Body of pancreas (tissue), 4 donors: Measurements from ENCODE around the gene UBE2Q2. TPM values are rescaled to one million over a fixed set of nuclear protein-coding genes. Genes with fewer than 3 reads are reported as not detected.
A peak's percentile ranks its signal among the peaks of the same experiment; 100 is the strongest.

ENCODE experiments used
- ATAC-seq: fragments of 150-250 bp; one replicate; pipeline ENCODE4 v1.9.1; 2016
- DNase-seq, 4 donors: peaks; one replicate each; pipeline ENCODE4 v3.0.0-alpha.2; 2019
- H3K27ac ChIP-seq, 4 donors: fragments of 200-600 bp; sonication (generic); 1 replicate in 3 of 4; 2 replicates in 1 of 4; pipeline versions ENCODE4 v1.5.1 to v1.6.1; 2016 to 2019; ENCODE audit warnings: mild to moderate bottlenecking in 1 of 4, mixed read lengths in 1 of 4, moderate library complexity in 1 of 4
- H3K27me3 ChIP-seq, 2 donors: fragments of 200-600 bp; sonication (generic); one replicate each; pipeline ENCODE4 v1.6.0; 2016; ENCODE audit warnings: mild to moderate bottlenecking in 1 of 2
- H3K36me3 ChIP-seq, 2 donors: fragments of 200-600 bp; sonication (generic); replicated peaks in 1 of 2; 2 replicates each; pipeline ENCODE4 v1.5.1; 2016; ENCODE audit warnings: low read depth in 2 of 2; ENCODE audit not compliant: insufficient read depth in 1 of 2
- H3K4me1 ChIP-seq: fragments of 200-600 bp; sonication (generic); one replicate; pipeline ENCODE4 v1.6.0; 2016
- H3K4me3 ChIP-seq, 2 donors: fragments of 200-600 bp; sonication (generic); 1 replicate in 1 of 2; 2 replicates in 1 of 2; pipeline ENCODE4 v1.5.1; 2016 to 2019
- H3K9me3 ChIP-seq, 3 donors: fragments of 200-600 bp; sonication (generic); 1 replicate in 2 of 3; 2 replicates in 1 of 3; pipeline ENCODE4 v1.5.1; 2016
- CTCF ChIP-seq, 7 experiments: fragments of 450-650 bp in 4 of 7; fragments of 200-600 bp in 3 of 7; sonication (generic) in 3 of 7; IDR thresholded peaks; one replicate each; pipeline ENCODE4 v1.5.1; 2016 to 2019; ENCODE audit warnings: antibody characterized with exemption in 7 of 7
- POLR2A ChIP-seq, 3 donors: fragments of 450-650 bp; IDR thresholded peaks; one replicate each; pipeline ENCODE4 v1.6.1; 2016; ENCODE audit warnings: antibody characterized with exemption in 3 of 3, mild to moderate bottlenecking in 2 of 3
- WGBS, 2 donors: methylation state at CpG; one replicate each; pipeline ENCODE4 v1.1.5; 2017; 5-methylcytosine and 5-hydroxymethylcytosine counted together
- intact Hi-C: fragments of 100-400 bp; cut with DNase I; formaldehyde crosslinking; loops from one replicate; pipeline ENCODE4 v1.15.1; 2023
- total RNA-seq, 2 donors: library from RNA; depleted of rRNA; stranded (reverse); fragments of >200 nt; gene quantifications; one replicate each; pipeline ENCODE4 v1.1.0, GENCODE V29; 2016

UBE2Q2 gene
- total RNA-seq, 2 donors from 2014 or later: 15.2 to 15.8 TPM

DNA sequence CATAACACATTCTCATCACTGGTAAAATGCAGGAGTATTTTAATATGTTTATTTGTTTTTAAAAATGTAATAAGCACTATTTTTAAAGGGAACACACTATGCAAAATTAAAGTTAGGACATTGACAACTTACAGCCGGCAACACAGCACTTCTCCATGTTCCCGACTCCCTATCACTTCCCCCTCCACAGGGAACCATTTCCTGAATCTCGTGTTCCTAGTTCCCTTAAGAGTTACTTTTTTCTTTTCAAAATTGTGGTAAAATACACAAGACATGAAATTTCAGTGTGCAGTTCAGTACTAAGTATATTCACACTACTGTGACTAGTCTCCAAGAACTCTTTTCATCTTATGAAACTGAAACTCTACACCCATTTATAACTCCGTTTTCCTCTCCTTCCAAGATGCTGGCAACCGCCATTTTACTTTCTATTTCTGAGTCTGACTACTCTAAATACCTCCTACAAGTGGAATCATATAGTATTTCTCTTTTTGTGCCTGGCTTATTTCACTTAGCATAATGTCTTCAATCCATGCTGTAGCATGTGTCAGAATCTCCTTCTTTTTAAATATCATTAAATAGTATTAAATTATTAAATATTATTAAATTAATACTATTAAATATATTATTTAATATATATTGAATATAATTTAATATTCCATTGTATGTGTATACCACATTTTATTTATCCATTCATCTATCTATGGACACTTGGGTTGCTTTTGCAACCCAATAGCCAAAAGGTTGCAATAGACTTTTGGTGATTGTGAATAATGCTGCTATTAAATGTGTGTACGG is 25.9 kb upstream of the UBE2Q2 start:
- TF ChIP-seq CTCF (IDR thresholded peaks at IDR 0.05) (no peak), POLR2A (IDR thresholded peaks at IDR 0.05) (no peak)
- no peaks in the 10 kb centered on the region for H3K4me1 ChIP-seq
- H3K27ac ChIP-seq: no peak overlapping the region
- H3K9me3 ChIP-seq: no peaks in the 10 kb centered on the region
- DNase-seq (no peak), ATAC-seq (no peak)
- no peaks in the 10 kb centered on the region for H3K36me3 ChIP-seq
- WGBS, 2 donors: 65 to 68% methylated on average over 6 of the region's 6 CpGs
- H3K4me3 ChIP-seq: no peak overlapping the region
- intact Hi-C loops: no loop called here
- no peaks in the 10 kb centered on the region for H3K27me3 ChIP-seq

GRCh38 chr15:75820206-75820605 is 23.0 kb upstream of the UBE2Q2 start:
- ATAC-seq (no peak), DNase-seq (no peak)
- Histone ChIP-seq H3K4me3 (no peak overlapping the region), H3K4me1 (no peaks in the 10 kb centered on the region), H3K36me3 (no peaks in the 10 kb centered on the region), H3K9me3 (no peaks in the 10 kb centered on the region), H3K27ac (no peak overlapping the region), H3K27me3 (no peaks in the 10 kb centered on the region)
- intact Hi-C loops: no loop called here
- TF ChIP-seq CTCF (IDR thresholded peaks at IDR 0.05): no peak
- no peak for TF ChIP-seq POLR2A (IDR thresholded peaks at IDR 0.05)
- 88 to 89% methylated on average over 2 of the region's 2 CpGs for WGBS, 2 donors

DNA sequence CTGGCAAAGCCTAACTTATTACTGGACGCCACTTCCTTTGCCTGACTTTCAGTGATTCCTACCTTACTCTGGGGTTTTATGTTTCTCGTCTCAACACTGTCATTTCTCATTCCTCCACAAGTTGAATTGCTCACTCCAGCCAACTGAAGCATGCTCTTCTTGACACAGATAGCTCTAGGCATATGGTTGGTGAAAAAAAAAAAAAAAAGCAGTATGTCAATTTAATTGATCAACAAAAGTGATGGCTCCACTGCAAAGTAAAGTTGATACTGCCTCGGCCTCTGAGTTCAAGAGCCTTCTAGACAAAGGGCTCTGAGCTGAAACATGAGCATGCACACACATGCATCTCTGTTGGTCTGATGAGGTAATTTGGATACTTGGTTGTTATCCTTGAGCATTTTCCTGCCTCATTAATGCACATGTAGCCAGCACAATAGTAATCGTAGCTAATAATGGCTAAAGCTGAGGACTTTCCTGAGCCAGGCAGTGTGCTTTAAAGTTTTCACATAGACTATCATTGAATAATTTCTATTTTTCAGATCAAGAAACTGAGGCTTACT is 21.4 kb upstream of the UBE2Q2 start:
- WGBS, 2 donors: 93 to 95% methylated on average over 4 of the region's 4 CpGs
- Histone ChIP-seq H3K4me1 (no peaks in the 10 kb centered on the region), H3K27me3 (no peaks in the 10 kb centered on the region), H3K9me3 (no peaks in the 10 kb centered on the region), H3K27ac (no peak overlapping the region), H3K36me3 (no peaks in the 10 kb centered on the region), H3K4me3 (no peak overlapping the region)
- no peak for TF ChIP-seq POLR2A (IDR thresholded peaks at IDR 0.05)
- TF ChIP-seq CTCF (IDR thresholded peaks at IDR 0.05): no peak
- ATAC-seq (no peak), DNase-seq (no peak)
- intact Hi-C loops: no loop called here

DNA sequence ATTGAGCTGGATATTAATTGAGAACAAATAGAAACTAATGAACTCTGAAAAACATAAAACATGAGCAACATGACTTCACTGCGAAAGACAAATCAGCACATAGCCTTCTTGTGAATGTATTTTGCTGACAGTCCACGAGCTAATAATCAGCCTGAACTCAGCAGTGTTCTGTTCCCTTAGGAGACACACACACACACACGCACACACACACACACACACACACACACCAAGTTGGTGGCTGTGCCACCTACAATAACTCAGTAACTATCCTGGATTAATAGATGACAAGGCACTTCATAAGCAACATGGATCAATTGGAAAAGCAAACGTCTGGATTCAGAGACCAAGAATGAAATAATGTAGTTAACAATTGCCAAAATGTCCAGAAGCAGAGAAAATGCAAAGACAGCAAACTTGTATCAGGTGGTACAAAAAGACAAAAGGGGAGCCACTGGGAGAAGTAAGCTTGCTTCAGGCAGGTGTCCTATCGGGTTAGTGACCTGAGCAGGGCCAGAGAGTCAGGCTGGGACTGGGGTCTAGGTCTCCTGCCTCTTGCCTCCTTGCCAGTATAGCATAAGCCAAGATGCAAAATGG is 20.5 kb upstream of the UBE2Q2 start:
- TF ChIP-seq CTCF (IDR thresholded peaks at IDR 0.05): no peak
- Histone ChIP-seq H3K27me3 (no peaks in the 10 kb centered on the region), H3K27ac (no peak overlapping the region), H3K4me3 (no peak overlapping the region), H3K36me3 (no peaks in the 10 kb centered on the region), H3K4me1 (no peaks in the 10 kb centered on the region), H3K9me3 (no peaks in the 10 kb centered on the region)
- 44 to 51% methylated on average over 5 of the region's 5 CpGs for WGBS, 2 donors
- intact Hi-C loops: no loop called here
- ATAC-seq (peak; percentile 53), DNase-seq (peak in 3 of 4 donors; percentile 21 to 37 (median 33))
